GM23338 (cell line): ENCODE data around the gene GTF2H4.

Source experiments
- CREB1 ChIP-seq: fragments of 250-450 bp; sonication (Bioruptor Pico); IDR thresholded peaks from 2 replicates; pipeline ENCODE4 v1.5.0; 2020; ENCODE audit warnings: low read depth, mild to moderate bottlenecking, moderate library complexity
- EZH2 ChIP-seq: fragments of 200-600 bp; sonication (generic); IDR thresholded peaks from one replicate; pipeline ENCODE4 v1.8.0; 2017; ENCODE audit warnings: antibody characterized with exemption, mild to moderate bottlenecking, low read depth; ENCODE audit not compliant: unreplicated experiment
- EZH2phosphoT487 ChIP-seq: fragments of 200-600 bp; sonication (generic); IDR thresholded peaks from one replicate; pipeline ENCODE4 v1.8.1; 2018; ENCODE audit warnings: antibody characterized with exemption; ENCODE audit not compliant: unreplicated experiment
- JUNB ChIP-seq: IDR thresholded peaks from one replicate; pipeline ENCODE4 v1.6.1; 2016; ENCODE audit warnings: antibody characterized with exemption; ENCODE audit not compliant: unreplicated experiment
- NANOG ChIP-seq: IDR thresholded peaks from 2 replicates; pipeline ENCODE4 v1.6.1; 2016; ENCODE audit warnings: antibody characterized with exemption, borderline replicate concordance
- POLR2AphosphoS5 ChIP-seq: IDR thresholded peaks from 2 replicates; pipeline ENCODE4 v1.6.1; 2016; ENCODE audit warnings: antibody characterized with exemption, low read depth
- ZNF331 ChIP-seq: fragments of 250-450 bp; sonication (Bioruptor Pico); IDR thresholded peaks from 2 replicates; pipeline ENCODE4 v1.5.0; 2020; ENCODE audit warnings: low read depth, mild to moderate bottlenecking, moderate library complexity
- TF ChIP-seq, protein P1 (sequence below), 2 experiments: fragments of 200-600 bp in 1 of 2; sonication (generic) in 1 of 2; conservative IDR thresholded peaks; 2 replicates each; pipeline versions ENCODE4 v1.5.1 to v1.6.1; 2016 to 2017; ENCODE audit warnings: antibody characterized with exemption in 2 of 2, low read depth in 2 of 2, mild to moderate bottlenecking in 2 of 2, moderate library complexity in 1 of 2
- TF ChIP-seq, protein P2 (sequence below): IDR thresholded peaks from one replicate; pipeline ENCODE4 v1.6.1; 2018; ENCODE audit warnings: antibody characterized with exemption; ENCODE audit not compliant: unreplicated experiment

DNA sequence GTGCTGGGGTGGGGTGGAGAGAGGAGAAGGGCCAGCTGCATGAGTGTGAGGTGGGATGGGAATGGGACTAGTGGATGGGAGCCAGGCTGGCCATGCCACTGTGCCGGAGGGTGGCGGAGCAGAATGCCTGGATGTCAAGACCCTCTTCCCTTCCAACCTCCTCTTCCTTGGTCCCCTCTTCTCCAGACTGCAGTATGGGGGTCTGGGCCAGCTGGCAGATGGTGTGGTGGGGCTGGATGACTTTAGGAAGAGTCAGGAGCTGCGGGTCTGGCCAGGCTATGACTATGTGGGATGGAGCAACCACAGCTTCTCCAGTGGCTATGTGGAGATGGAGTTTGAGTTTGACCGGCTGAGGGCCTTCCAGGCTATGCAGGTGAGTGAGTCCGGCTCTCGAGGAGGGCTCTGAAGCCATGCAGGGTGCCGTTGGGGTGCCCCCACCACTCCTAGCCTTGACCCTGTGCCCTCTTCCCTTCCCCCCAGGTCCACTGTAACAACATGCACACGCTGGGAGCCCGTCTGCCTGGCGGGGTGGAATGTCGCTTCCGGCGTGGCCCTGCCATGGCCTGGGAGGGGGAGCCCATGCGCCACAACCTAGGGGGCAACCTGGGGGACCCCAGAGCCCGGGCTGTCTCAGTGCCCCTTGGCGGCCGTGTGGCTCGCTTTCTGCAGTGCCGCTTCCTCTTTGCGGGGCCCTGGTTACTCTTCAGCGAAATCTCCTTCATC is 16.0 kb upstream of the GTF2H4 start:
- TF ChIP-seq, protein P1, sequence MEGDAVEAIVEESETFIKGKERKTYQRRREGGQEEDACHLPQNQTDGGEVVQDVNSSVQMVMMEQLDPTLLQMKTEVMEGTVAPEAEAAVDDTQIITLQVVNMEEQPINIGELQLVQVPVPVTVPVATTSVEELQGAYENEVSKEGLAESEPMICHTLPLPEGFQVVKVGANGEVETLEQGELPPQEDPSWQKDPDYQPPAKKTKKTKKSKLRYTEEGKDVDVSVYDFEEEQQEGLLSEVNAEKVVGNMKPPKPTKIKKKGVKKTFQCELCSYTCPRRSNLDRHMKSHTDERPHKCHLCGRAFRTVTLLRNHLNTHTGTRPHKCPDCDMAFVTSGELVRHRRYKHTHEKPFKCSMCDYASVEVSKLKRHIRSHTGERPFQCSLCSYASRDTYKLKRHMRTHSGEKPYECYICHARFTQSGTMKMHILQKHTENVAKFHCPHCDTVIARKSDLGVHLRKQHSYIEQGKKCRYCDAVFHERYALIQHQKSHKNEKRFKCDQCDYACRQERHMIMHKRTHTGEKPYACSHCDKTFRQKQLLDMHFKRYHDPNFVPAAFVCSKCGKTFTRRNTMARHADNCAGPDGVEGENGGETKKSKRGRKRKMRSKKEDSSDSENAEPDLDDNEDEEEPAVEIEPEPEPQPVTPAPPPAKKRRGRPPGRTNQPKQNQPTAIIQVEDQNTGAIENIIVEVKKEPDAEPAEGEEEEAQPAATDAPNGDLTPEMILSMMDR (conservative IDR thresholded peaks at IDR 0.05; ENCODE audit: low read depth in 2 of 2), result no peak
- no peak for TF ChIP-seq EZH2phosphoT487
- TF ChIP-seq JUNB, result no peak
- no peak for TF ChIP-seq CREB1
- TF ChIP-seq, protein P2, sequence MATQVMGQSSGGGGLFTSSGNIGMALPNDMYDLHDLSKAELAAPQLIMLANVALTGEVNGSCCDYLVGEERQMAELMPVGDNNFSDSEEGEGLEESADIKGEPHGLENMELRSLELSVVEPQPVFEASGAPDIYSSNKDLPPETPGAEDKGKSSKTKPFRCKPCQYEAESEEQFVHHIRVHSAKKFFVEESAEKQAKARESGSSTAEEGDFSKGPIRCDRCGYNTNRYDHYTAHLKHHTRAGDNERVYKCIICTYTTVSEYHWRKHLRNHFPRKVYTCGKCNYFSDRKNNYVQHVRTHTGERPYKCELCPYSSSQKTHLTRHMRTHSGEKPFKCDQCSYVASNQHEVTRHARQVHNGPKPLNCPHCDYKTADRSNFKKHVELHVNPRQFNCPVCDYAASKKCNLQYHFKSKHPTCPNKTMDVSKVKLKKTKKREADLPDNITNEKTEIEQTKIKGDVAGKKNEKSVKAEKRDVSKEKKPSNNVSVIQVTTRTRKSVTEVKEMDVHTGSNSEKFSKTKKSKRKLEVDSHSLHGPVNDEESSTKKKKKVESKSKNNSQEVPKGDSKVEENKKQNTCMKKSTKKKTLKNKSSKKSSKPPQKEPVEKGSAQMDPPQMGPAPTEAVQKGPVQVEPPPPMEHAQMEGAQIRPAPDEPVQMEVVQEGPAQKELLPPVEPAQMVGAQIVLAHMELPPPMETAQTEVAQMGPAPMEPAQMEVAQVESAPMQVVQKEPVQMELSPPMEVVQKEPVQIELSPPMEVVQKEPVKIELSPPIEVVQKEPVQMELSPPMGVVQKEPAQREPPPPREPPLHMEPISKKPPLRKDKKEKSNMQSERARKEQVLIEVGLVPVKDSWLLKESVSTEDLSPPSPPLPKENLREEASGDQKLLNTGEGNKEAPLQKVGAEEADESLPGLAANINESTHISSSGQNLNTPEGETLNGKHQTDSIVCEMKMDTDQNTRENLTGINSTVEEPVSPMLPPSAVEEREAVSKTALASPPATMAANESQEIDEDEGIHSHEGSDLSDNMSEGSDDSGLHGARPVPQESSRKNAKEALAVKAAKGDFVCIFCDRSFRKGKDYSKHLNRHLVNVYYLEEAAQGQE, result no peak
- no peak for TF ChIP-seq EZH2
- TF ChIP-seq POLR2AphosphoS5, result no peak
- no peak for TF ChIP-seq NANOG
- no peak for TF ChIP-seq ZNF331
